DOHH2 (cell line): ENCODE measurements around the gene FADS3.

Source experiments
- H3F3A ChIP-seq: fragments of 200-600 bp; sonication (generic), shearing (Covaris generic); 2 replicates; pipeline ENCODE4 v1.6.0; 2016; ENCODE audit warnings: antibody characterized with exemption, mild to moderate bottlenecking; ENCODE audit not compliant: control insufficient read depth, insufficient read depth
- H3K27ac ChIP-seq: fragments of 200-600 bp; sonication (generic); 2 replicates; pipeline ENCODE4 v1.5.1; 2014; ENCODE audit warnings: low read depth, mild to moderate bottlenecking, low read length, moderate library complexity
- H3K27me3 ChIP-seq: fragments of 200-600 bp; sonication (generic); 2 replicates; pipeline ENCODE4 v1.6.1; 2014; ENCODE audit warnings: mild to moderate bottlenecking, low read length, mixed read lengths; ENCODE audit not compliant: control insufficient read depth
- H3K36me3 ChIP-seq: fragments of 200-600 bp; sonication (generic); 2 replicates; pipeline ENCODE4 v1.6.1; 2014; ENCODE audit warnings: mild to moderate bottlenecking, low read length, moderate library complexity, mixed read lengths; ENCODE audit not compliant: control insufficient read depth
- H3K4me1 ChIP-seq: fragments of 200-600 bp; sonication (generic); 2 replicates; pipeline ENCODE4 v1.6.1; 2014; ENCODE audit warnings: mild to moderate bottlenecking, low read length, mixed read lengths; ENCODE audit not compliant: control insufficient read depth
- H3K4me2 ChIP-seq: fragments of 200-600 bp; sonication (generic); 2 replicates; pipeline ENCODE4 v1.6.0; 2014; ENCODE audit warnings: mild to moderate bottlenecking, low read length, moderate library complexity
- H3K4me3 ChIP-seq: fragments of 200-600 bp; sonication (generic); 2 replicates; pipeline ENCODE4 v1.5.1; 2014; ENCODE audit warnings: mild to moderate bottlenecking, low read length, mixed read lengths
- H3K79me2 ChIP-seq: fragments of 200-600 bp; sonication (generic); 2 replicates; pipeline ENCODE4 v1.6.1; 2014; ENCODE audit warnings: mild to moderate bottlenecking, low read length, mixed read lengths; ENCODE audit not compliant: control insufficient read depth
- H3K9me2 ChIP-seq: fragments of 200-600 bp; sonication (generic); replicated peaks from 2 replicates; pipeline ENCODE4 v1.6.1; 2014; ENCODE audit warnings: mild to moderate bottlenecking, low read length, mixed read lengths; ENCODE audit not compliant: control insufficient read depth
- H3K9me3 ChIP-seq: fragments of 200-600 bp; sonication (generic); 2 replicates; pipeline ENCODE4 v1.6.1; 2014; ENCODE audit warnings: antibody characterized with exemption, low read length, mixed read lengths; ENCODE audit not compliant: control insufficient read depth, insufficient read depth
- H4K20me1 ChIP-seq: fragments of 200-600 bp; sonication (generic); 2 replicates; pipeline ENCODE4 v1.6.0; 2014; ENCODE audit warnings: low read depth, mild to moderate bottlenecking, antibody characterized with exemption, low read length, moderate library complexity; ENCODE audit not compliant: control insufficient read depth, insufficient read depth
- CTCF ChIP-seq: fragments of 200-600 bp; sonication (generic); IDR thresholded peaks from one replicate; pipeline ENCODE4 v1.5.1; 2014; ENCODE audit warnings: antibody characterized with exemption, mild to moderate bottlenecking, low read depth, low read length; ENCODE audit not compliant: poor library complexity, severe bottlenecking
- EZH2phosphoT487 ChIP-seq: fragments of 200-600 bp; sonication (generic); IDR thresholded peaks from 2 replicates; pipeline ENCODE4 v1.6.1; 2017; ENCODE audit warnings: borderline replicate concordance, mild to moderate bottlenecking, antibody characterized with exemption, low read length, moderate library complexity, mixed read lengths

The FADS3 gene

GRCh38 chr11:61851900-61852295 is 39.4 kb downstream of the FADS3 start:
- Histone ChIP-seq H4K20me1 (peaks cover 21% of the 10 kb centered on the region), H3K79me2 (peaks cover 27% of the 10 kb centered on the region), H3K27me3 (no peaks in the 10 kb centered on the region), H3K9me3 (no peaks in the 10 kb centered on the region), H3F3A (no peaks in the 10 kb centered on the region), H3K4me2 (no peak overlapping the region), H3K36me3 (peaks cover 97% of the 10 kb centered on the region), H3K9me2 (no peaks in the 10 kb centered on the region), H3K27ac (no peak overlapping the region), H3K4me1 (no peaks in the 10 kb centered on the region), H3K4me3 (no peak overlapping the region)
- TF ChIP-seq CTCF: no peak

- no peaks in the 10 kb centered on the region for H3K4me1 ChIP-seq
- no peak overlapping the region for H3K4me3 ChIP-seq
- TF ChIP-seq CTCF: no peak
- TF ChIP-seq EZH2phosphoT487: no peak
- no peaks in the 10 kb centered on the region for H3K9me2 ChIP-seq
- H3K4me2 ChIP-seq: no peak overlapping the region
- peaks cover 97% of the 10 kb centered on the region for H3K36me3 ChIP-seq
- H3K27me3 ChIP-seq: no peaks in the 10 kb centered on the region
- H4K20me1 ChIP-seq: peaks cover 21% of the 10 kb centered on the region
- no peaks in the 10 kb centered on the region for H3K9me3 ChIP-seq
- no peak overlapping the region for H3K27ac ChIP-seq
- peaks cover 27% of the 10 kb centered on the region for H3K79me2 ChIP-seq
- H3F3A ChIP-seq: no peaks in the 10 kb centered on the region
Measured at GRCh38 chr11:61851113-61851899, 40.0 kb downstream of the FADS3 start.

DNA sequence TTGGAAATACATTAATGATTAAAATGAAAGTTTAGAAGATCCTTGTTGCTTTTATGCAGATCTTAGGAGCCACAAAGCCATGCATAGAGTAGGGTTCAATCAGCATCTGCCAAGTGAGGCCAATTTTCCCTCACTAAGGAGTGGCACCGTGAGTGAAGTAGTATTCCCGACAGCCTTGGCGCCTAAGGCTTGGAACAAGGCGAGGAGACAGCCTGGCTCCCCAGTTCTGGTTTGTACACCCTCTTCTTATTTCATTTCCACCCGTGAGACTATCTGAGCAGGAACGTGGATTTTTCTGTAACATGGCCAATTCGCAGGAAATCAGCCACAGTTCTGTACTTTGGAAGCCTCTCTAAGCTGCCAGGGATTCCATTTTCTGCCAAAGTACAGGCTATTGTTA is 40.7 kb downstream of the FADS3 start:
- no peak overlapping the region for H3K27ac ChIP-seq
- H4K20me1 ChIP-seq: peaks cover 18% of the 10 kb centered on the region
- H3K79me2 ChIP-seq: peaks cover 29% of the 10 kb centered on the region

More for the DNA sequence above, 40.7 kb downstream of the FADS3 start:
- Histone ChIP-seq H3K4me1 (no peaks in the 10 kb centered on the region), H3F3A (no peaks in the 10 kb centered on the region), H3K36me3 (peaks cover 97% of the 10 kb centered on the region), H3K4me2 (no peak overlapping the region), H3K9me3 (no peaks in the 10 kb centered on the region), H3K27me3 (no peaks in the 10 kb centered on the region), H3K4me3 (no peak overlapping the region), H3K9me2 (no peaks in the 10 kb centered on the region)
- TF ChIP-seq EZH2phosphoT487 (no peak), CTCF (no peak)
